Activated CD8-positive, alpha-beta memory T cell treated with anti-CD3 and anti-CD28 coated beads for 1 hour (primary cell): ENCODE data around the gene PRR33.

Experiments used
- DNase-seq, 2 donors: peaks; one replicate each; pipeline ENCODE4 v3.0.0-alpha.2; 2020; ENCODE audit warnings: low read depth in 1 of 2; ENCODE audit errors: extremely low read depth in 1 of 2

Gene PRR33

GRCh38 chr11:1839924-1840779 is 51.5 kb downstream of the PRR33 start:
- DNase-seq = no peak

DNA sequence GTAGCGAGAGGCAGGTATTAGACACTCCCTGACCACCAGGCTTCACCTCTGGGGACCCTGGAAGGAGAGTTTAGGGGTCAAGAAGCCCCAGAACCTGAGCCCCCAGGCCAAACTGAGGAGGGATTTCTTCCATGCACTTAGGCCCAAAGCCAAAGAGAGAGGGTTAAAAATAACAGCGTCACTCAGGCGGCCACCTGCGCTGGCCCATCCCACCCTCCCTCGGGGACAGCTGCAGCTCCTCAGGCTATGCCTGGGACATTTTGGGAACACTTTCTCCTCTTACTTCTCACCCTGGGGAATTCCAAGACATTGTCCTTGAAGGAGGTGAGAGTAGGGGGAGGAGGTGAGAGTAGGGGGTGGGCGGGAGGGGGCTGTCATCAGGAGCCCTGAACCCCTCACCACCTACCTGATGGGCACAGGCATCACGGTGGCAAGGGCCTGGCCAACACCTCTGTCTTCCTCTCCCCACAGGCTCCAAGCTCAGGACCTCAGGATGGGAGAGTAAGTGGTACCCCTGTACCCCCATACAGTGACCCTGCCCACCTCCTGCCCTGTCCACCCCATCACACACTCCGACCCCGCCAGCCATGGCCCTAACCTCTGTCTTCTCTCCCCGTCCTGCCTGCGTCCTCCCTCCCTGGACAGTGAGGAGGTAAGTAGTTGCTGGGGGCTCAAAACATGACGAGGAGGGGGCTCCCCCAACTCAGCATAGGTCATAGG is 52.3 kb downstream of the PRR33 start:
- no peak for DNase-seq

GRCh38 chr11:1838426-1839144 is 53.1 kb downstream of the PRR33 start, which contains the start of gene TNNI2:
Gene TNNI2, plus strand, starts transcription at chr11:1838981. Its CDS starts 716 bp downstream, at chr11:1839697.
- DNase-seq = no peak
